ENCODE data around the gene LPP. TPM values are rescaled to one million over a fixed set of nuclear protein-coding genes. Genes with fewer than 3 reads are reported as not detected.

The LPP gene
- total and polyA plus RNA-seq, 9 of the 15 experiments (the other 6 are each of a cell fraction or from before 2014, with no cell fraction given), result 0.07 to 0.18 TPM; not detected in 7

GRCh38 chr3:188583341-188584161 lies 429.6 kb downstream of the LPP start (continued):
- TF ChIP-seq ZBTB49 (CRISPR knock-in tag; IDR thresholded peaks at IDR 0.05; ENCODE audit: borderline replicate concordance) (no peak), ZNF280B (CRISPR knock-in tag; IDR thresholded peaks at IDR 0.05) (no peak), RBM39 (optimal IDR thresholded peaks at IDR 0.05; ENCODE audit: low read depth, low read length) (no peak), ZNF232 (CRISPR knock-in tag; IDR thresholded peaks at IDR 0.05) (no peak), LCOR (CRISPR knock-in tag; IDR thresholded peaks at IDR 0.05) (no peak), FOXA3 (CRISPR knock-in tag; conservative IDR thresholded peaks at IDR 0.05 in 1 of 2, IDR thresholded peaks at IDR 0.05 in 1 of 2) (no peak), ELF1 (tag; IDR thresholded peaks at IDR 0.05) (no peak), ZNF347 (CRISPR knock-in tag; IDR thresholded peaks at IDR 0.05; ENCODE audit: low read depth) (no peak), MCM2 (IDR thresholded peaks at IDR 0.05; ENCODE audit: low read depth) (no peak), ARID1B (IDR thresholded peaks at IDR 0.05) (no peak), POLR2A (conservative IDR thresholded peaks at IDR 0.05) (no peak), KDM4B (IDR thresholded peaks at IDR 0.05; ENCODE audit: borderline replicate concordance in 2 of 2, low read depth in 1 of 2) (no peak), KDM2B (CRISPR knock-in tag; IDR thresholded peaks at IDR 0.05) (no peak), FOXP4 (CRISPR knock-in tag; IDR thresholded peaks at IDR 0.05; ENCODE audit: borderline replicate concordance) (no peak), RBBP5 (IDR thresholded peaks at IDR 0.05; ENCODE audit: borderline replicate concordance, insufficient read depth, low read length, poor library complexity, severe bottlenecking) (no peak), NKRF (IDR thresholded peaks at IDR 0.05; ENCODE audit: borderline replicate concordance) (no peak)

All from K562 (cell line).